Peyer's patch (tissue), 4 donors: ENCODE measurements around the gene RAB31.

ENCODE experiments used
- POLR2A ChIP-seq, 2 donors: fragments of 450-650 bp; IDR thresholded peaks; one replicate each; pipeline ENCODE4 v1.5.1; 2017; ENCODE audit warnings: antibody characterized with exemption in 2 of 2, mild to moderate bottlenecking in 2 of 2, moderate library complexity in 2 of 2
- TF ChIP-seq, protein P1 (sequence below), 6 experiments: fragments of 450-650 bp in 4 of 6; fragments of 200-600 bp in 2 of 6; sonication (generic) in 1 of 6; IDR thresholded peaks; one replicate each; pipeline ENCODE4 v1.5.1; 2017 to 2019; ENCODE audit warnings: antibody characterized with exemption in 6 of 6, mild to moderate bottlenecking in 3 of 6, moderate library complexity in 1 of 6

DNA sequence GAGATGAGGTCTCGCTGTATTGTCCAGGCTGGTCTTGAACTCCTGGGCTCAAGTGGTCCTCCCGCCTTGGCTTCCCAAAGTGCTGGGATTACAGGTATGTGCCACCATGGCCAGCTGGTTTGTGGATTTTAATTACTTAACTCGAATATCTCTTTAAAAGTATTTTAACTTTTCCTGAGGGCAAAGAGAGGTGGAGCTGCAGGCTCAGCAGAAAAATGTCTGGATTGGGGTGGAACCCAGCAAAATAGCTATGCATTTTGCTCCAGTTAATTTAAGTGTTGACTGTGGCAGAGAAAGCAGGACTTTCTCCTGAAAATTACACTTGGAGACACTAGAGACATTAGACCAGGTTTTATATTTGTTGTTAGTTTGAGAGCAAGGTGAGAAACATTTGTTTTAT lies 142.2 kb downstream of the RAB31 start:
- TF ChIP-seq, protein P1, sequence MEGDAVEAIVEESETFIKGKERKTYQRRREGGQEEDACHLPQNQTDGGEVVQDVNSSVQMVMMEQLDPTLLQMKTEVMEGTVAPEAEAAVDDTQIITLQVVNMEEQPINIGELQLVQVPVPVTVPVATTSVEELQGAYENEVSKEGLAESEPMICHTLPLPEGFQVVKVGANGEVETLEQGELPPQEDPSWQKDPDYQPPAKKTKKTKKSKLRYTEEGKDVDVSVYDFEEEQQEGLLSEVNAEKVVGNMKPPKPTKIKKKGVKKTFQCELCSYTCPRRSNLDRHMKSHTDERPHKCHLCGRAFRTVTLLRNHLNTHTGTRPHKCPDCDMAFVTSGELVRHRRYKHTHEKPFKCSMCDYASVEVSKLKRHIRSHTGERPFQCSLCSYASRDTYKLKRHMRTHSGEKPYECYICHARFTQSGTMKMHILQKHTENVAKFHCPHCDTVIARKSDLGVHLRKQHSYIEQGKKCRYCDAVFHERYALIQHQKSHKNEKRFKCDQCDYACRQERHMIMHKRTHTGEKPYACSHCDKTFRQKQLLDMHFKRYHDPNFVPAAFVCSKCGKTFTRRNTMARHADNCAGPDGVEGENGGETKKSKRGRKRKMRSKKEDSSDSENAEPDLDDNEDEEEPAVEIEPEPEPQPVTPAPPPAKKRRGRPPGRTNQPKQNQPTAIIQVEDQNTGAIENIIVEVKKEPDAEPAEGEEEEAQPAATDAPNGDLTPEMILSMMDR (IDR thresholded peaks at IDR 0.05) = no peak
- no peak for TF ChIP-seq POLR2A (IDR thresholded peaks at IDR 0.05)
